GM19397 (cell line): ENCODE data around the gene CEBPA.

Source experiments
- ATAC-seq: cut with Tn5 transposase; IDR thresholded peaks from one replicate; pipeline ENCODE4 v1.9.1; 2021; ENCODE audit warnings: mild to moderate bottlenecking, moderate library complexity; ENCODE audit not compliant: unreplicated experiment

Gene CEBPA

DNA sequence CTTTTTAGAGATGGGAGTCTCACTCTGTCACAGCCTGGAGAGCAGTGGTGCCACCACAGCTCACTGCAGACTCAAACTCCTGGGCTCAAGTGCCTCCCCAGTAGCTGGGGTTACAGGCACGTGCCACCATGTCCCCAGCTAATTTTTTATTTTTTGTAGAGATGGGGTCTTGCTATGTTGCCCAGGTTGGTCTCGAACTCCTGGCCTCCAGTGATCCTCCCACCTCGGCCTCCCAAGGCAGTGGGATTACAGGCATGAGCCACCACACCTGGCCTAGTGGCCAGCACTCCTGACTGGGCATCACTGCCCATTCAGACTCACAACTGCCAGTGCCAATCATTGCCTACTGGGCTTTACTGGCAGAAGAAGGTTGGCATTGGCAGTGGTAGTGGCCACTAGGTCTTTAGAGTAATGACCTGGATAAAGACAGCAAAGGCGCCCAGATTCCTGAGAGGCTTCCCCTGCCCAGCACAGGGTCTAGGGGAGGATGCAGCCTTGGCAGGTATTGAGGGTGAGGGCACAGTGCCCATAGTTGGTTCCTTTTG is 49.8 kb downstream of the CEBPA start:
- ATAC-seq = no peak

DNA sequence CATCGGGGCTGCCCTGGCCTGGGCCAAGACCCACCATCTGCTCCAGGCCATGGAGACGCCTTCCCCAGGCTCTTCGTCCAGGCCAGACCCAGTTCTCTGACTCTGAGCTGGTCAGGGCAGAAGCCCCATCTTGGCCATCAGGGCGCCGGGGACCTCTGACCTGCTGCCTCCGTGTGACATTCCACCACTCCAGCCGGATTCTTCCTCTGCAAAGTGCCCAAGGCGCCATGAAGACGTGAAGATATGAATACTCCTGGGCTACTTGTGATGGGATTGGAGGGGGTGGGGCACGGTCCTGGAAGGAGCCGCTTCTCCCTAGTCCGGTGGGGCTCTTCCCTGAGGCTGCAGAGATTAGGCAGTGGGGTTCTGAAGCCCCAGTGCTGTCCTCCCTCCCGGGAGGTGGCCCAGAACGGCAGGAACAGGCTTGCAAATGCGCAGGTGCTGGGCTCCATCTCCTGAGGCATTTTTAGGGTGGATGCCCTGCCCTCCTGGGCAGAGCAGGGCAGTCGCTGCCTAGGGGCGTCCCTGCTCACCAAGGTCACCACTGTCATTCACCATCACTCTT is 50.7 kb downstream of the CEBPA start:
- ATAC-seq = no peak

- ATAC-seq = no peak
Observed at GRCh38 chr19:33251076-33251475, 51.3 kb downstream of the CEBPA start.

GRCh38 chr19:33250500-33250899 is 51.8 kb downstream of the CEBPA start:
- ATAC-seq = no peak
